ENCODE measurements around the gene KLHDC8B. TPM values are rescaled to one million over a fixed set of nuclear protein-coding genes. Genes with fewer than 3 reads are reported as not detected.

KLHDC8B gene
- total RNA-seq, 1 experiment from 2014 or later = 13.5 TPM

DNA sequence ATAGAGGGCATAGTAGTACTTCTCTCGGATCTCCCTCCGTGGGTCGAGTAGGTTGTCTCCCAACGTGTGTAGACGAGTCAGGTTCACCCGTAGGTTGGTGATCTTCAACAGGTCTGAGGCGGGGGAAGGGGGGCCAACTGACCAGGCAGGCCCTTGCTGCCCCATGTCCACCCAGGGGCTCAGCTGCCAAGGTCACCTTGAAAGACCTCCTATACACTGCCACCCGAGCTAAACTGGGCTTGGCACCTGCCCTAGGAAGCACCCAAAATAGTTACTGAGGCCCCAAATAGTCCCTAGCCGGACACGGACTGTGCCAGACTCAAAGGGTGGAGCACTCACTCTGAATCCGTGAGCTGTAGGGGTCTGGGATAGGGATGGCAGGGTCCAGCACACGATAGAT is 40.4 kb upstream of the KLHDC8B start:
- H3K18ac ChIP-seq (ENCODE audit: insufficient read length, low read depth, low read length) = no peak overlapping the region
- peaks cover 2% of the 10 kb centered on the region; the same call in 1 of the 2 replicates for H3K4me1 ChIP-seq (ENCODE audit: insufficient read depth, low read length)
- no peak overlapping the region for H3K4me2 ChIP-seq (ENCODE audit: insufficient read depth, insufficient read length, low read length)
- peaks cover 0 to 6% (median 5%) of the 10 kb centered on the region in 3 experiments; a peak in 3 of 7 replicates for H3K36me3 Mint-ChIP-seq (ENCODE audit: insufficient read depth in 1 of 3, low read depth in 3 of 3)
- no peak overlapping the region for H4K8ac ChIP-seq (replicated peaks; ENCODE audit: insufficient read length, low read depth, low read length)
- H3K4me3 Mint-ChIP-seq = no peak overlapping the region; a peak in 1 of 5 replicates
- H2BK20ac ChIP-seq (ENCODE audit: low read depth, low read length, poor library complexity, severe bottlenecking) = no peak overlapping the region
- no peak overlapping the region for H4K5ac ChIP-seq (ENCODE audit: insufficient read length, low read depth, low read length)
- H3K23ac ChIP-seq (ENCODE audit: insufficient read length, low read depth, low read length) = no peak overlapping the region
- no peak overlapping the region for H3K56ac ChIP-seq (ENCODE audit: insufficient read length, low read depth, low read length)
- H3K9me3 Mint-ChIP-seq = no peaks in the 10 kb centered on the region
- no peak overlapping the region for H2AFZ ChIP-seq (ENCODE audit: low read length)
- H2BK120ac ChIP-seq (ENCODE audit: low read depth, low read length, poor library complexity, severe bottlenecking) = no peak overlapping the region
- H3K27ac ChIP-seq (ENCODE audit: insufficient read length, low read depth, low read length) = no peak overlapping the region
- H3K9ac ChIP-seq (ENCODE audit: extremely low read depth, insufficient read length, low read length) = no peak overlapping the region
- H3T11ph ChIP-seq (ENCODE audit: low read length) = no peak overlapping the region
- H2BK15ac ChIP-seq (ENCODE audit: low read depth, low read length) = no peak overlapping the region
- H3K79me1 ChIP-seq (ENCODE audit: insufficient read depth, low read depth, low read length, poor library complexity, severe bottlenecking) = no peaks in the 10 kb centered on the region
- H2BK12ac ChIP-seq (ENCODE audit: insufficient read length, low read depth, low read length) = no peak overlapping the region
- H3K4ac ChIP-seq (ENCODE audit: low read depth, low read length) = no peak overlapping the region
- no CpG with 5 or more reads among the region's 12 CpGs for WGBS (ENCODE audit: extremely low coverage, insufficient read length, low lambda C conversion rate)
- H3K23me2 ChIP-seq (ENCODE audit: insufficient read length, low read depth, low read length, poor library complexity, severe bottlenecking) = peaks cover 15% of the 10 kb centered on the region
- H3K79me2 ChIP-seq (ENCODE audit: insufficient read depth, low read length) = no peaks in the 10 kb centered on the region
- no peak overlapping the region; the same call in 1 of the 2 replicates for H3K14ac ChIP-seq (ENCODE audit: insufficient read depth, low read length)
- H3K27me3 ChIP-seq (ENCODE audit: insufficient read depth, low read length) = no peaks in the 10 kb centered on the region
- no peak overlapping the region for H2AK5ac ChIP-seq (ENCODE audit: insufficient read length, low read length)
- H4K20me1 ChIP-seq (ENCODE audit: control insufficient read depth, insufficient read depth, insufficient read length) = no peaks in the 10 kb centered on the region
- H4K91ac ChIP-seq (ENCODE audit: insufficient read length, low read depth, low read length) = no peak overlapping the region
- DNase-seq = no peak
- peaks cover 8 to 12% of the 10 kb centered on the region in 2 experiments; a peak in 3 of 4 replicates for H3K4me1 Mint-ChIP-seq
- TF ChIP-seq, protein P1, sequence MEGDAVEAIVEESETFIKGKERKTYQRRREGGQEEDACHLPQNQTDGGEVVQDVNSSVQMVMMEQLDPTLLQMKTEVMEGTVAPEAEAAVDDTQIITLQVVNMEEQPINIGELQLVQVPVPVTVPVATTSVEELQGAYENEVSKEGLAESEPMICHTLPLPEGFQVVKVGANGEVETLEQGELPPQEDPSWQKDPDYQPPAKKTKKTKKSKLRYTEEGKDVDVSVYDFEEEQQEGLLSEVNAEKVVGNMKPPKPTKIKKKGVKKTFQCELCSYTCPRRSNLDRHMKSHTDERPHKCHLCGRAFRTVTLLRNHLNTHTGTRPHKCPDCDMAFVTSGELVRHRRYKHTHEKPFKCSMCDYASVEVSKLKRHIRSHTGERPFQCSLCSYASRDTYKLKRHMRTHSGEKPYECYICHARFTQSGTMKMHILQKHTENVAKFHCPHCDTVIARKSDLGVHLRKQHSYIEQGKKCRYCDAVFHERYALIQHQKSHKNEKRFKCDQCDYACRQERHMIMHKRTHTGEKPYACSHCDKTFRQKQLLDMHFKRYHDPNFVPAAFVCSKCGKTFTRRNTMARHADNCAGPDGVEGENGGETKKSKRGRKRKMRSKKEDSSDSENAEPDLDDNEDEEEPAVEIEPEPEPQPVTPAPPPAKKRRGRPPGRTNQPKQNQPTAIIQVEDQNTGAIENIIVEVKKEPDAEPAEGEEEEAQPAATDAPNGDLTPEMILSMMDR (conservative IDR thresholded peaks at IDR 0.05) = no peak
- H3K27ac Mint-ChIP-seq = no peak overlapping the region
- H2BK5ac ChIP-seq (ENCODE audit: insufficient read length, low read length) = no peak overlapping the region
- peaks cover 3% of the 10 kb centered on the region for H3K27me3 Mint-ChIP-seq (ENCODE audit: low read depth)
- H3K9me3 ChIP-seq (ENCODE audit: control insufficient read depth, low read depth, low read length) = no peaks in the 10 kb centered on the region
